BLaER1 treated with 17β-estradiol and CSF1 and Interleukin-3, amounts not matched to agents 10 nM and 100 nM (cell line): ENCODE measurements around the gene HMCES.

ENCODE experiments used
- H3K27ac ChIP-seq, 11 experiments: shearing (Covaris generic); formaldehyde crosslinking; 2 replicates each; pipeline ENCODE4 v1.8.1; 2022
- H3K27me3 ChIP-seq, 11 experiments: shearing (Covaris generic); formaldehyde crosslinking; 2 replicates each; pipeline ENCODE4 v1.8.1; 2022
- H3K36me3 ChIP-seq, 11 experiments: shearing (Covaris generic); formaldehyde crosslinking; 2 replicates each; pipeline ENCODE4 v1.8.1; 2022
- H3K4me1 ChIP-seq, 10 experiments: shearing (Covaris generic); formaldehyde crosslinking; 2 replicates each; pipeline ENCODE4 v1.8.1; 2022
- H3K4me2 ChIP-seq, 11 experiments: shearing (Covaris generic); formaldehyde crosslinking; 2 replicates each; pipeline ENCODE4 v1.8.1; 2022
- H3K4me3 ChIP-seq, 10 experiments: shearing (Covaris generic); formaldehyde crosslinking; 2 replicates each; pipeline ENCODE4 v1.8.1; 2022
- H3K9ac ChIP-seq, 11 experiments: shearing (Covaris generic); formaldehyde crosslinking; 2 replicates each; pipeline ENCODE4 v1.8.1; 2022
- H3K9me3 ChIP-seq, 11 experiments: shearing (Covaris generic); formaldehyde crosslinking; replicated peaks in 1 of 11; 2 replicates each; pipeline ENCODE4 v1.8.1; 2022
- H4K20me1 ChIP-seq, 11 experiments: shearing (Covaris generic); formaldehyde crosslinking; 2 replicates each; pipeline ENCODE4 v1.8.1; 2022
- Cebpa-rat ChIP-seq, 11 experiments: shearing (Covaris generic); IDR thresholded peaks; 2 replicates each; pipeline ENCODE4 v1.8.1; 2022

HMCES gene

DNA sequence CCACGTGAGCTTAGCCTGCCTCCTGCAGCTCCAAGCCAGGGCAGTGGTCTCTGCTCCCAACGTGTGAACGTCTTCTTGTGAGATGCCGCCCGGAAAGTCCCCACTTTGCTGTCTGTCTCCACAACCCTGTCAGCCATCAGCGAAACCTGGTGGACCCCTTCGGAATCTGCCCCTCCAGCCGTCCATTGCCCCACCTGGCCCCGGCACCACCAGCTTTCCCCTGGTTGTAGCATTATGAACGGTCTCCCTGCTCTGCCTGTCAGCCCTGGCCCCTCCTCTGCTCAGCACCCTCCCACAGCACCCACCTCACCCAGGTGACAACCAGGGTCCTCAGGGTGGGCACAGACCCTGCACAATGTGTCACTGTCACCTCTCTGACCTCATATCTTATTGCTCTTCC lies 71.1 kb downstream of the HMCES start:
- no peak for TF ChIP-seq Cebpa-rat (IDR thresholded peaks at IDR 0.05)

GRCh38 chr3:129352045-129352444 lies 73.4 kb downstream of the HMCES start:
- H3K9ac ChIP-seq = no peak overlapping the region
- no peaks in the 10 kb centered on the region for H3K9me3 ChIP-seq
- no peak overlapping the region for H3K27ac ChIP-seq
- TF ChIP-seq Cebpa-rat (IDR thresholded peaks at IDR 0.05) = no peak
- peaks cover 5 to 12% (median 7%) of the 10 kb centered on the region in 10 experiments; a peak in 18 of 20 replicates for H3K4me1 ChIP-seq
- H4K20me1 ChIP-seq = no peaks in the 10 kb centered on the region
- no peak overlapping the region for H3K4me3 ChIP-seq
- no peak overlapping the region for H3K4me2 ChIP-seq
- no peaks in the 10 kb centered on the region for H3K36me3 ChIP-seq
- no peaks in the 10 kb centered on the region for H3K27me3 ChIP-seq

More for the DNA sequence above, 71.1 kb downstream of the HMCES start:
- Histone ChIP-seq H3K9ac (no peak overlapping the region), H4K20me1 (no peaks in the 10 kb centered on the region), H3K27me3 (peaks cover 1 to 13% (median 5%) of the 10 kb centered on the region in 11 experiments; a peak in 16 of 22 replicates), H3K4me3 (no peak overlapping the region), H3K9me3 (no peaks in the 10 kb centered on the region), H3K36me3 (no peaks in the 10 kb centered on the region), H3K4me2 (no peak overlapping the region), H3K27ac (no peak overlapping the region), H3K4me1 (peaks cover 6 to 22% (median 19%) of the 10 kb centered on the region in 10 experiments; a peak in 18 of 20 replicates)

GRCh38 chr3:129352650-129353588 lies 74.2 kb downstream of the HMCES start:
- no peaks in the 10 kb centered on the region for H4K20me1 ChIP-seq

GRCh38 chr3:129353589-129353941 lies 74.9 kb downstream of the HMCES start:
- Histone ChIP-seq H3K4me2 (no peak overlapping the region), H3K9ac (no peak overlapping the region), H3K4me1 (peaks cover 0 to 8% (median 2%) of the 10 kb centered on the region in 10 experiments; a peak in 5 of 20 replicates), H3K27me3 (no peaks in the 10 kb centered on the region), H3K9me3 (no peaks in the 10 kb centered on the region), H4K20me1 (no peaks in the 10 kb centered on the region), H3K36me3 (no peaks in the 10 kb centered on the region), H3K27ac (no peak overlapping the region), H3K4me3 (no peak overlapping the region)
- TF ChIP-seq Cebpa-rat (IDR thresholded peaks at IDR 0.05) = no peak

More at GRCh38 chr3:129352650-129353588, 74.2 kb downstream of the HMCES start:
- H3K4me1 ChIP-seq = peaks cover 0 to 8% (median 2%) of the 10 kb centered on the region in 10 experiments; a peak in 5 of 20 replicates
- no peak overlapping the region for H3K4me2 ChIP-seq
- H3K4me3 ChIP-seq = no peak overlapping the region
- no peak for TF ChIP-seq Cebpa-rat (IDR thresholded peaks at IDR 0.05)
- no peaks in the 10 kb centered on the region for H3K36me3 ChIP-seq
- no peaks in the 10 kb centered on the region for H3K9me3 ChIP-seq
- H3K9ac ChIP-seq = no peak overlapping the region
- no peak overlapping the region for H3K27ac ChIP-seq
- H3K27me3 ChIP-seq = no peaks in the 10 kb centered on the region
